ENCODE results near the gene CCPG1. TPM values are rescaled to one million over a fixed set of nuclear protein-coding genes. Genes with fewer than 3 reads are reported as not detected.

The CCPG1 gene
- total and polyA plus RNA-seq, 10 of the 15 experiments (the other 5 are each of a cell fraction or from before 2014, with no cell fraction given) = 5.1 to 15.8 (median 10.0) TPM

DNA sequence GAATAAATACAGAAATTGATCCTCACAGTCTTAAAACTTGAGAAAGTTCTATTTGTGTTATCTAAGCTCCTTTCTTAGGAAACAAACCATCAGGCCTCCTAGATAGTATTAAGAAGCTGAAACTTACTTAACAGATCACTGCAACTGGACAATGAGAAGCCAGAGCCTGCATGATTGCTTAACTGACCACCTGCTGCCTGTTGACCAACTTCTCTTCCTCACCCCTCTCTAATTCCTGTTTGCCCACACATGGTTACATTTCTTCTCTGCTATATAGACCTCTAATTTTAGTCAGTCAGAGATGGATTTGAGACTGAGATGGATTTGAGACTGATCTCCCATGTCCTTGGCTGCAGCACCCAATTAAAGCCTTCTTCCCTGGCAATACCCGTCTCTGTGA lies 13.5 kb downstream of the CCPG1 start:
- H3K79me2 ChIP-seq (ENCODE audit: control insufficient read depth, insufficient read depth, low read length) = no peaks in the 10 kb centered on the region; the same call in 1 of the 2 replicates
- RAD21 ChIA-PET (ENCODE audit: unreplicated experiment) = no interaction called here
- no TSS peak for BruUV-seq (replicated peaks)

DNA sequence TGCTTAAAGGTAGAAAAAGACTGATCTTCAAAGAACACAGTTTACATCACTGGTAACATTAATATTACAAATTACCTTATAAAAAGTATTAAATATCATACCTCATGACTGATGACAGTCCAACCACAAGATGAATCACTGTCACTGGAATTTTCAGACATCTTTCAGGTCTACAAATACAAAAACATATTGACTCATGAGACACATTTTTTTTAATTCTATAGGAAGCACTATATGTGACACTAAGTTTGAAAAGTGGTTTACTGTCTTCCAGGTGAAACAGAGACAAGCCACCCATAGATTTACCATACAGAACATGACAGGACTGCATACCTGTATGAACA lies 18.9 kb downstream of the CCPG1 start:
- H2AFZ ChIP-seq (ENCODE audit: control insufficient read depth, low read depth, low read length) = no peak overlapping the region
- in situ Hi-C loops (cut with MboI) = no loop called here
- no peak for ATAC-seq
- ChIA-PET CTCF (interaction anchor here (0.8 to 0.9 kb wide), 2 partner anchors 12 to 98 kb away, joined by 3 read pairs; no protein-coding TSS in a partner anchor), RAD21 (ENCODE audit: unreplicated experiment) (no interaction called here), SMC1A (ENCODE audit: uncharacterized antibody, unreplicated experiment) (interaction anchor here (1.3 kb wide), 1 partner anchor 12 kb away, joined by 5 read pairs; no protein-coding TSS in a partner anchor), POLR2A (no interaction called here)
- no peak overlapping the region for H3K27ac ChIP-seq (ENCODE audit: control insufficient read depth, insufficient read depth)
- H3K4me3 ChIP-seq = no peak overlapping the region
- no peak for FAIRE-seq
- DNase-seq (ENCODE audit: low read depth, low spot score) = no peak
- BruUV-seq (replicated peaks) = no TSS peak
- intact Hi-C loops (cut with micrococcal nuclease; ENCODE audit: unreplicated experiment) = no loop called here
- no peaks in the 10 kb centered on the region for H4K20me1 ChIP-seq (ENCODE audit: control insufficient read depth, insufficient read depth)
- peaks cover 0 to 8% of the 10 kb centered on the region in 2 experiments; a peak in 1 of 4 replicates for H3K36me3 ChIP-seq (ENCODE audit: control insufficient read depth in 2 of 2, insufficient read depth in 2 of 2, low read length in 1 of 2)
- no peak overlapping the region for H3K9ac ChIP-seq (ENCODE audit: control insufficient read depth, insufficient read depth, low read length)
- H3K27me3 ChIP-seq (replicated peaks in 1 of 2; ENCODE audit: control insufficient read depth in 2 of 2, insufficient read depth in 2 of 2, low read length in 1 of 2) = no peaks in the 10 kb centered on the region
- H3K4me2 ChIP-seq (ENCODE audit: control insufficient read depth, insufficient read depth) = no peak overlapping the region
- H3K9me3 ChIP-seq (replicated peaks; ENCODE audit: control insufficient read depth, insufficient read depth, low read length) = no peaks in the 10 kb centered on the region
- TF ChIP-seq MYC (IDR thresholded peaks at IDR 0.05; ENCODE audit: insufficient read depth, insufficient read length, insufficient replicate concordance, low read length, severe bottlenecking) (no peak), BRCA1 (IDR thresholded peaks at IDR 0.05; ENCODE audit: low read depth, low read length) (no peak), NR2F1 (conservative IDR thresholded peaks at IDR 0.05) (no peak), TCF12 (IDR thresholded peaks at IDR 0.05; ENCODE audit: low read depth, low read length) (no peak), CBX3 (IDR thresholded peaks at IDR 0.05; ENCODE audit: borderline replicate concordance, low read depth) (no peak), FOS (IDR thresholded peaks at IDR 0.05; ENCODE audit: borderline replicate concordance, extremely low read depth, insufficient read length) (no peak), MEF2A (IDR thresholded peaks at IDR 0.05; ENCODE audit: insufficient read depth, low read depth, low read length) (no peak), ZNF207 (IDR thresholded peaks at IDR 0.05; ENCODE audit: borderline replicate concordance) (no peak), CHD4 (IDR thresholded peaks at IDR 0.05) (no peak), BHLHE40 (IDR thresholded peaks at IDR 0.05; ENCODE audit: borderline replicate concordance in 1 of 2, low read depth in 2 of 2, low read length in 1 of 2) (no peak), SMAD5 (IDR thresholded peaks at IDR 0.05; ENCODE audit: low read depth) (no peak), YBX1 (IDR thresholded peaks at IDR 0.05) (no peak)
- TF ChIP-seq, protein P1, sequence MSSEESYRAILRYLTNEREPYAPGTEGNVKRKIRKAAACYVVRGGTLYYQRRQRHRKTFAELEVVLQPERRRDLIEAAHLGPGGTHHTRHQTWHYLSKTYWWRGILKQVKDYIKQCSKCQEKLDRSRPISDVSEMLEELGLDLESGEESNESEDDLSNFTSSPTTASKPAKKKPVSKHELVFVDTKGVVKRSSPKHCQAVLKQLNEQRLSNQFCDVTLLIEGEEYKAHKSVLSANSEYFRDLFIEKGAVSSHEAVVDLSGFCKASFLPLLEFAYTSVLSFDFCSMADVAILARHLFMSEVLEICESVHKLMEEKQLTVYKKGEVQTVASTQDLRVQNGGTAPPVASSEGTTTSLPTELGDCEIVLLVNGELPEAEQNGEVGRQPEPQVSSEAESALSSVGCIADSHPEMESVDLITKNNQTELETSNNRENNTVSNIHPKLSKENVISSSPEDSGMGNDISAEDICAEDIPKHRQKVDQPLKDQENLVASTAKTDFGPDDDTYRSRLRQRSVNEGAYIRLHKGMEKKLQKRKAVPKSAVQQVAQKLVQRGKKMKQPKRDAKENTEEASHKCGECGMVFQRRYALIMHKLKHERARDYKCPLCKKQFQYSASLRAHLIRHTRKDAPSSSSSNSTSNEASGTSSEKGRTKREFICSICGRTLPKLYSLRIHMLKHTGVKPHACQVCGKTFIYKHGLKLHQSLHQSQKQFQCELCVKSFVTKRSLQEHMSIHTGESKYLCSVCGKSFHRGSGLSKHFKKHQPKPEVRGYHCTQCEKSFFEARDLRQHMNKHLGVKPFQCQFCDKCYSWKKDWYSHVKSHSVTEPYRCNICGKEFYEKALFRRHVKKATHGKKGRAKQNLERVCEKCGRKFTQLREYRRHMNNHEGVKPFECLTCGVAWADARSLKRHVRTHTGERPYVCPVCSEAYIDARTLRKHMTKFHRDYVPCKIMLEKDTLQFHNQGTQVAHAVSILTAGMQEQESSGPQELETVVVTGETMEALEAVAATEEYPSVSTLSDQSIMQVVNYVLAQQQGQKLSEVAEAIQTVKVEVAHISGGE (CRISPR knock-in tag; IDR thresholded peaks at IDR 0.05) = no peak
- no peaks in the 10 kb centered on the region for H3K4me1 ChIP-seq (ENCODE audit: control insufficient read depth, insufficient read depth, low read length)
- H3K79me2 ChIP-seq (ENCODE audit: control insufficient read depth, insufficient read depth, low read length) = no peaks in the 10 kb centered on the region

More for the DNA sequence above, 13.5 kb downstream of the CCPG1 start:
- SMC1A ChIA-PET (ENCODE audit: uncharacterized antibody, unreplicated experiment) = interaction anchor here (0.7 to 1.2 kb wide), 2 partner anchors 15 to 30 kb away, joined by 3 to 4 read pairs; no protein-coding TSS in a partner anchor
- no peaks in the 10 kb centered on the region for H4K20me1 ChIP-seq (ENCODE audit: control insufficient read depth, insufficient read depth)
- ATAC-seq (no peak), FAIRE-seq (no peak), DNase-seq (ENCODE audit: low read depth, low spot score) (no peak)
- H3K36me3 ChIP-seq (ENCODE audit: control insufficient read depth in 2 of 2, insufficient read depth in 2 of 2, low read length in 1 of 2) = no peaks in the 10 kb centered on the region; a peak in 1 of 4 replicates
- CTCF ChIA-PET = interaction anchor here (0.6 kb wide), 1 partner anchor 257 kb away, joined by 3 read pairs; no protein-coding TSS in a partner anchor
- 100% methylated on average over 1 of the region's 1 CpG for WGBS (ENCODE audit: insufficient coverage, insufficient replicate concordance, low lambda C conversion rate, missing lambda C conversion rate)
- H3K9me3 ChIP-seq (replicated peaks; ENCODE audit: control insufficient read depth, insufficient read depth, low read length) = no peaks in the 10 kb centered on the region; the same call in 2 of the 3 replicates
- intact Hi-C loops (cut with micrococcal nuclease; ENCODE audit: unreplicated experiment) (no loop called here), in situ Hi-C loops (cut with MboI) (no loop called here)
- no peak overlapping the region for H3K9ac ChIP-seq (ENCODE audit: control insufficient read depth, insufficient read depth, low read length)
- no peak overlapping the region for H3K27ac ChIP-seq (ENCODE audit: control insufficient read depth, insufficient read depth)
- no peak overlapping the region for H2AFZ ChIP-seq (ENCODE audit: control insufficient read depth, low read depth, low read length)
- POLR2A ChIA-PET = no interaction called here
- H3K27me3 ChIP-seq (replicated peaks in 1 of 2; ENCODE audit: control insufficient read depth in 2 of 2, insufficient read depth in 2 of 2, low read length in 1 of 2) = no peaks in the 10 kb centered on the region
- H3K4me3 ChIP-seq = no peak overlapping the region
- H3K4me1 ChIP-seq (ENCODE audit: control insufficient read depth, insufficient read depth, low read length) = no peaks in the 10 kb centered on the region
- H3K4me2 ChIP-seq (ENCODE audit: control insufficient read depth, insufficient read depth) = no peak overlapping the region
- TF ChIP-seq BCL11A (IDR thresholded peaks at IDR 0.05; ENCODE audit: low read depth, low read length) (no peak), ZZZ3 (IDR thresholded peaks at IDR 0.05; ENCODE audit: control insufficient read depth, insufficient read length, low read depth) (no peak)

Data from GM12878 (cell line).